Measurements from ENCODE around the gene GJA4.

GJA4 gene

DNA sequence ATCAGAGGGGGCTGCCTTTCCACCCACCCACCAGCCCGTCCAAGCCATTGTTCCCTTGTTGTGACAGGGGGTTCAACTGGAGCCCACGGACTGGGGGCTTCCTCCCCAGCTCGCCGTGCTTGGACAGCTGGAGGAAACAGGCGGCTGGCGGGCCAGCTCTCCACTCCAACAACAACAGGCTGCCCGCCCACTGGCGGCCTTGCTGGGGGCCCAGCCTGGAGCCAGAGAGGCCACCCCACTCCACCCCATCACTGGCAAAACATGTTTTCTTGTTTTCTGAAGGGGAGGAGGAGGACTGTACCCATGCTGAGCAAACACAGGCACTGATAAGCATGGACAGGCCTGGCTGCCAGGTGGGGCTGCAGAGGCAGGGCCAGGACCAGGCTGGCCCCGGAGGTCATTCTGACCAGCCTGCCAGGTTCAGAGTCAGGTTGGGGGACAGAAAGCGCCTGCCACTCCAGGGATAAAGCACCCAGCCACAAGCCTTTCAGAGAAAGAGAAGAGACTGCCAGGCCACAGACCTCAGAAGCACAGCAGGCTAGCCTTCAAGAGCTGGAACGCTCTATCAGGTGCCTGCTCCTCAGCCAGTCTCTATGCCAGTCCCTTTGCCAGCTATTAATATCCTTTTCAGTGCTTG lies 32.8 kb downstream of the GJA4 start:
- FAIRE-seq, result no peak
- DNase-seq (ENCODE audit: extremely low spot score, insufficient read length, low read depth), result no peak

DNA sequence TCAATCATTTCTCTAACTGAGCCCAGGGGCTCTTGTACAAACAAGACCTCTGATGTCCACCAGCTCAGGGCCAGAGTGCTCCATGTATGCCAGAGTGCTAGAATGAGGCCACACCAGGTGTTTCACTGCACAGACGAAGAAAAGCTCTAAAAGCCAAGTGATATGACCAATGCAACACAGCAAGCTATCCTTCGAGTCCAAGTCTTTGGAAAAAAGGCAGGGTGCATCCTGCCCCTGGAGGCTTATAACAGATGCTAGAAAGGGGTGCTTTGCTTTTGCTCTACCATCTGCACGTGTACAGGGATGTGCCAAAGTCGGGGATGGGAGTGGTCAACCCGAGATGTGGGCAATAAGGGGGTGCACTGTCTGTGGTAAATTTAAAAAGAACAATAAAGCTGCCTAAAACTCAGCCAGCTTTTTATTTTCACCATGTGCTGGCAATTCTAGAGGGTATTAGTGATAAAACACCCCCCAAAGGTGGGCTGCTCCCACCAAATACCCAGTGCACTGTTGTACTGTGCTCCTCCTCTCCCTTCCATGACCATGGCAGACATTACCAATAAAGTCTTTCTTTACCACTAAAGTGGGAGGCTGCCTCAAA lies 34.6 kb downstream of the GJA4 start:
- DNase-seq (ENCODE audit: extremely low spot score, insufficient read length, low read depth), result no peak
- FAIRE-seq, result no peak

DNA sequence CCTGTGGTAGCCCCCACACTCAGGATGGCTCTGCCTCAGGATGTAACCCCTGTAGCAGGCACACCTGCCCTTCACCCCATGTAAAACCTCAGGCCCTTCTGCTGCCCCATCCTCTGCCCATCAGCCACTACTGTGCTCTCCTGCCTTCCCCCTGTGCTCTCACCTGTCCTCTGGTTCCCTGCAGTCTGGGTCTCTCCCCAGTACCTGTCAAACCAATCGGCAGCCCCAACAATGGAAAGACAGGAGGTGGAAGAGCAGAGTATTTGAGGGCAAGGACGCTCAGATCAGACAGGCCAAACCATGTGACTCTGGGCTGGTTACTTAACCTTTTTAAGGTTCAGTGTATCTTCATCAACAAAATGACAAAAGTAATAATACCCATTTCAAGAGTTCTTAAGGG lies 35.8 kb downstream of the GJA4 start:
- no peak for DNase-seq (ENCODE audit: extremely low spot score, insufficient read length, low read depth)
- FAIRE-seq, result no peak

DNA sequence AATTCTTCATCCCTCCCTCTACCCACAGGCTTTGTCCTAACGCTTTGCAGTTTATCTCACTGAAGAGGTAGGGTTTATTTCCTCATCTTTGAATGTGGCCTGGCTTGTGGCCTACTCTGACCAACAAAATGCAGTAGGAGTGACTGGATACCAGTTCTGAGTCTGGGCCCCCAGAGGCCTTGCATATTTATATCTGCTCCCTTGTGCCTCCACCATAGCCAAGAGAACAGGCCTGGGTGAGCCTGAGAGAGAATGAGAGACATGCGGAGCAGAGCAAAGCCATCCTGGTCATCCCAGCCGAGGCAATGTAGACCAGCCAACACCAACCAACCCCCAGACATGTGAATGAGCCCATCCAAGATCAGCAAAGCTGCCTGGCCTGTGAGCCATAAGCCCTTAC lies 36.5 kb downstream of the GJA4 start:
- DNase-seq (ENCODE audit: extremely low spot score, insufficient read length, low read depth) (no peak), FAIRE-seq (no peak)

- FAIRE-seq (no peak), DNase-seq (ENCODE audit: extremely low spot score, insufficient read length, low read depth) (no peak)
These were observed 39.0 kb downstream of the GJA4 start for GRCh38 chr1:34831721-34832246.

DNA sequence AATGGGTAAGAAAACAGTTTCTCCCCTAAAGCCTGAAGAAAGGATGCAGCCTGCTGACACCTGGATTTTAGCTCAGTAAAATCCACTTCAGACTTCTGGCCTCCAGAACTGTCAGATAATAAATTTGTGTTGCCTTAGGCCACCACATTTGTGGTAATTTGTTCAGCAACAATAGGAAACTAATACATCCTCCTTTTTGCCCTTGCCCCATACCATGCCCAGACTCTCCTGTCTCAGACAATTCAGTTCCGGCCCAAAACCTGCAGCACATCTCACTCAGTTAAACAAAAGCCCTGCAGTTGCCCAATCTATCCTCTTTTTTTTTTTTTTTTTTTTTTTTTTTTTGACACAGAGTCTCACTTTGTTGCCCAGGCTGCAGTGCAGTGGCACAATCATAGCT lies 40.9 kb downstream of the GJA4 start:
- DNase-seq (ENCODE audit: extremely low spot score, insufficient read length, low read depth) (no peak), FAIRE-seq (no peak)

GRCh38 chr1:34839526-34840305 lies 46.9 kb downstream of the GJA4 start:
- DNase-seq (ENCODE audit: extremely low spot score, insufficient read length, low read depth), result no peak
- no peak for FAIRE-seq

- FAIRE-seq (no peak), DNase-seq (ENCODE audit: extremely low spot score, insufficient read length, low read depth) (no peak)
These were observed 47.6 kb downstream of the GJA4 start for GRCh38 chr1:34840426-34840825.

GRCh38 chr1:34842073-34842472 lies 49.3 kb downstream of the GJA4 start:
- no peak for FAIRE-seq
- no peak for DNase-seq (ENCODE audit: extremely low spot score, insufficient read length, low read depth)

DNA sequence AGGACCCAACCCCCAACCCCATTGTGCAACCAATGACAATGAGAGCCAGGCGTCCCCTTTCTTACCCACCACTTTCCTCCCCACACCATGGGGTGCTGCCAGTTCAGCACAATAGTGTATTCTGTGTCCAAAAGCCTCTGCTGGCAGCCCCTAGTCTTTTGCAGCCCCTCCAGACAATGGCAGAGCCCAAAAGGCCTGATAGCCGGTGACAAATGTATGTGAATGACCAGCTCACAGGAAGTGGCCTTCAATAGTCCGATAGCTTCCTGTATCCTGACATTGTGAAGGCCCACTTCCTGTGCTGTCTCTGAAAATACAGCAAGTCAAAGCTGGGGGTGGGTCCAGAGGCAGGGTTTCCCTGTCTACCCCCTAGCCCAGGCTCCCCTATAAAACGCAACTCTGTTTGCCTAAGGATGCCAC lies 50.2 kb downstream of the GJA4 start:
- DNase-seq (ENCODE audit: extremely low spot score, insufficient read length, low read depth), result no peak
- no peak for FAIRE-seq

GRCh38 chr1:34843392-34844251 lies 50.8 kb downstream of the GJA4 start:
- DNase-seq (ENCODE audit: extremely low spot score, insufficient read length, low read depth) (no peak), FAIRE-seq (no peak)

DNA sequence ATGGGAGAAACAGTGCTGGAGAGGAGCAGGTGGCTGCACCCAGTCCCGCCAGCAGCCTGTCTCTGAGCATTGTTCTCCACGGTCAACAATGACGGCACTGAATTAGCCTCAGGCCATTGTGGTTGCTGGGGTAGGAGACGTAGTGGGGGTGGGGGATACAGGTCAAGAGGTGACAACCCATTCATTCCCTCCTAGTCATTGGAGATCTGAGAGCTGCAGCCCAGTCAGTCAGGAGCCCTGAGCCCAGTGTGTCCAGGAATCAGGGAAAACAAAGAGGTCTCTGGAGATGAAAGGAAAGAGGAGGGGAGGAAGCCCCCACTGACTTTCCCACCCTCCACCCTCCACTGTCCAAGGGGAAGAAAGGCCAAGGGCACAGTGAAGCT lies 51.4 kb downstream of the GJA4 start:
- DNase-seq (ENCODE audit: extremely low spot score, insufficient read length, low read depth) (no peak), FAIRE-seq (no peak)

All from GM18507 (cell line).